GM19328 (cell line): Measurements from ENCODE around the gene ZNF521.

Experiments used
- ATAC-seq: cut with Tn5 transposase; IDR thresholded peaks from one replicate; pipeline ENCODE4 v1.9.1; 2021; ENCODE audit warnings: mild to moderate bottlenecking, moderate library complexity; ENCODE audit not compliant: unreplicated experiment

ZNF521 gene

DNA sequence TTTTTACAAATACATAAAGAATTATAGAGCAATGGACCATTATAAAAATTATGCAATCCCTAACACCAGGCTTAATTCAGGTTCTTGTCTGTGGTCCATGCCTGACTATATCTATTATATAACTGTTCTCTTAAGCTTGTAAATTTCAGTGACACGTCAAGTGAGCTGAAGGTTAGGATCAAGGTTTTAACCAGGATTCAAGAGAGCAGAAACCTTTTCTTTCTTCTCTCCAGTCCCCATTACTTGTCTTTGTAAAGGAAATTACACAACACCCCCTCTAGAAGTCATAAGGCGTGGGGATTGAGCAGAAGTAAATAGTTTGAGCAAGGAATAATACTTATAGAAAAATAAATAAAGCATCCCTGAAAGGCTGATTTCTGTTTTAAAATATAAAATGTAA, 122.0 kb downstream of the ZNF521 start:
- ATAC-seq = no peak

DNA sequence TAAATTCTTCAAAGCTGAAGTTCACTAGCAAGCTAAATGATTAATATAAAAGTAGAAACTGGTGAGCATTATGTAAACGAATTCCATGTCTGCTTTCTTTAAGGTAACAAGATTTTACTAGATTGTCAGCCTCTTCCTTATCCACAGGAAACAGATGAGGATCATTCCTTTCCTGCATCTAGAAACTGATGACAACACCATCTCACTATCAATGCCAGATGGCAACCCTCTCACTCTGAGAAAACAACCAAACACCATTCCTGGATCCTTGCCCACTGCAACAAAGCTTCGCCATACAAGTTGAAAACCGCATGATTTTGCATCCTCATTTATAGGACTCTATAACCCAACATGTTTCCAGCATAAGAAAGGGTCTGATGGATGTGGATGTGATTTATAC, 122.9 kb downstream of the ZNF521 start:
- no peak for ATAC-seq

DNA sequence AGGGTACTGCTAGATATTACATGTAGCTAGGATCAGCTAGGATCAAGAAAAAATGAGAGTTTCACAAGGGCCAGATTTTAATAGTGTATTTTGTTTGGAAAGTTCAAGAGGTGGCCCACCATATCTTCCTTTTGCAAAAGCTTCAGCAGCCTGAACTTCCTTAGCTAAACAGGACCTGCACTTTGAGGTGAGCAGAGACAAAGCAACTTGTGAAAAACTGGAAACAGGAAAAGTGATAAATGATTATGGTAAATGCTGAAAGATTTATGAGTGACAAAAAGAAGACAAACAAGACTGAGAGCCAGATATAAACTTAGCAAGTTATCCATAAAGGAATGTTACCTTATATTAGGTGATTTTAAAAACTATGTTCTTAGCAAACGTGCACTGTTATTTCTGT, 123.6 kb downstream of the ZNF521 start:
- ATAC-seq = no peak

DNA sequence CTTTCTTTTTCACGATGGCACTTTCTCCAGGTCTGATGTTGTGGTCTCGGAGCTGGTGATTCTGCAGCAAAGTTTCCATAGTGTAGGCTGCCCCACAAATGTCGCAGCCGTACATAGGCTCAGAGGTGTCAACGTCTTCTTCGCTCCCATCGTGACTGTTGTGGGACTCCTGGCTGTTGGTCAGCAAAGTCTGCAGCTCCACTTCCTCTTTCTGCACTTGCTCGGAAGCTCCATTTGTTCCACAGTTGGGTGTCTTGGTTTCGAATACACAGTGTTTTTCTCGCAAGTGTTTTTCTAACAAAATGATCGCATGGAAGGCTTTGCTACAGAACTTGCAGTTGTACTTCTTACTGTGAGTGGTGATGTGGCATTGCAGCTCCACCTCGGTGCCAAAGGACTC, 126.8 kb downstream of the ZNF521 start:
- ATAC-seq = no peak

DNA sequence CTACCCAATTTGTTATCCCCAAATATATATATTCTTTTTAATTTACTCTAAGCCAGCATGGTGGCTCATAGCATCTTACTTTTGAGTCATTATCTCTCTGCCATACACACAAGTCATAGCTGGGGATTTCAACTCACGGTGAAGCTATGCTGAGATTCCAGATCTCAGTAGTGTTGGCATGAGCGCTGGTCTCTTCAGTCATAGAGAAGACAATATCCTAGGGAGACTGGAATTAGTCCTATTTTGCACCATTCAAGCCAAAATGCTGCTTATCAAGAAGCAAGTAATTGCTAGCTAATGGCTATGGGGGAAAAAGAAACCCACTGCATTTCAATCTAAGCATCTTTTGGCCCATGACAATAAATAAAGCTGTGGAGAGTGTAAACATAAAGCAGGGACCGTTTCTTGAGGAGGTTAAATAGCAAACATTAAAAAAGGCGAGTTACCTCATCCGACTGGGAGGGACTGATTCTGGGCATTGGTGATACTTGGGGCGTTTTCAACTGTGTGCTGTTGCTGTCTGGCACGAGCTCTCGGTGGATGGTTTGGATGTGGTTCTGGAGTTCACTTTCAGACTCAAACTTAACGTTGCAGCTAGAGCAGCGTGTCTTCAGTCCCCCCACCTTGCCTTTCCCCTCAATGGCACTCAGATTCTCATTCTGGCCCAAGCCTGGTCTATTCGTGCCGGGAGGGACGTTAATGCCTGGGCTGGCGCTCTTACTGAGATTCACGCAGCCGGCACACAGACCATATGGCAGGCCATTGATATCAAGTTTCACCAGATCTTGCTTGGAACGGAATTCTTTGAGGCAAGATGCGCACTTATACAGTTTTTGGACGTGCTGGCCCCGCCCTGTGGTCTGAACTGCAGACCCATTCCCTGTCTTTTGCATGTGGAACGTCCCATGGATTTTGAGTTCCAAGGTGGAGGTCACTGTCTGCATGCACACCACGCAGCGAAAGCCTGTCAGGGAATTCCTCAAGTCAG, 127.8 kb downstream of the ZNF521 start:
- no peak for ATAC-seq

DNA sequence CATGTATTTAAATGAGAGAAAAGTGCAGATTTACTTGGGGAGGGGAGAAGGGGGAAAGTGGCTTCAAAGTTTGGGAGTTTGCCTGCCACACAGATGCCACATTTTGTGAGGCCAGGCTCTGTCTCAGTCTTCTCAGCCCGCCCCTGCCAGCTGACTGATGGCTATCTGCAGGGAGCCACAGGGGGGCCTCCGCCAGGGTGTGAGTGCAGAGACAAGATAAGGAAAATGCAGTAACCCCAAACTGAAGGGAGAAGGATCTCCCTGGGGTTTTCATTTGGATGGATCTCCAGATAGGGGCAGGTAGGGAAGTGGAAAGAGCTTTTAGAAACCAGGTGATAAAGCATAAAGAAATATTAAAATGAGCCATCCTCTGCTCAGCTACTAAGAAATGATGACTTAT, 128.8 kb downstream of the ZNF521 start:
- ATAC-seq = no peak

DNA sequence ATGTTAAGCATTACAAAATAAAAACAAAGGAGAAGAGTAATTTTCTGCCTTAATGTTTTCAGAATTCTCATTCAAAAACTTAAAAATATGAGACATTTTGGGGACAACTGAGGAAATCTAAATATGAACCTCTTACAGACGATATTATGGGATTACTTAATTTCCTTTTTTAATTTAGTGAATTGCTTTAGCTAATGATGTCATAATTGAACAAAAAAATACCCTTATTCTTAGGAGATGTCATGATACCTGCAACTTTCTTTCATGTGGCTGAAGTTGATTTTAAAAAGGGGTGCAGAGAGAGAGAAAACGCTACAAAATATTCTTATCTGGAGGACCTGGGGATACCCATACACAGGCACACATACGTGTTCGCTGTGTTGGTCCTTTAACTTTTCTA, 129.3 kb downstream of the ZNF521 start:
- no peak for ATAC-seq

DNA sequence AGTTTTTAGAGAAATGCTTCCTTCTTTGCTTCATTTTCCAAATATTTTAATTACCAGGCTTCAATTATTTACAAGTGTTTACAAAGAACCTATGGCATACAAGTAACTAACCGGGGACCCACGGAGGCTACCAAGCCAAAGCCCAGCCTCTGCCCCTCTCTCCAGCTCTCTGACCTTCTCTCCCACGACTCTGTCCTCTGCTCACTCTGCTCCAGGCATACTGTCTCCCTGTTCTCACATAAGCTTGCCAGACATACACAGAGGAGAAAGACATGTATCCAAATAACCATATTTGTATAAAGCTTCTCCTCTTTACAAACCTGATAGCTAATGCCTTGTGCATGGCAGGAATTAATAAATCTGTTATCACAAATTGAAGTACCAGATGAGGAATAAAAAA, 141.3 kb downstream of the ZNF521 start:
- no peak for ATAC-seq

DNA sequence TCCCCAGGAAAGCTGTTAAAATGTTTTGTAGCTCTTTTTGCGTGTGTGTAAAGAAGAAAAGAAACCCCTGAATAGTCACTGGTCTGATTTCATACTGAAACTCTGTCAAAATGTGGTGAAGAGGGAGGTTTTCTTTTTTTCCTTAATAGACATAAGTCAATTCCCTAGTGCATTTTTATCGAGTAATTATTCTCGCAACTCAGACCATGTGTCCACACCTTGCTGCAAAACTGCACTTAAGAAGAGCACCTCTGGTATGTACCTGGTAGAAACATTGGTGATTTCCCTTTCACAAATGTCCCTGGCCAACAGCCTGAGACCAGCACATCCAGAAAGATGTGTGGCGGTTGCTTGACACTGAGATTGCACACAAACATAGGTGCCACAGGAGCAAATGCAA, 159.9 kb downstream of the ZNF521 start:
- ATAC-seq = no peak

DNA sequence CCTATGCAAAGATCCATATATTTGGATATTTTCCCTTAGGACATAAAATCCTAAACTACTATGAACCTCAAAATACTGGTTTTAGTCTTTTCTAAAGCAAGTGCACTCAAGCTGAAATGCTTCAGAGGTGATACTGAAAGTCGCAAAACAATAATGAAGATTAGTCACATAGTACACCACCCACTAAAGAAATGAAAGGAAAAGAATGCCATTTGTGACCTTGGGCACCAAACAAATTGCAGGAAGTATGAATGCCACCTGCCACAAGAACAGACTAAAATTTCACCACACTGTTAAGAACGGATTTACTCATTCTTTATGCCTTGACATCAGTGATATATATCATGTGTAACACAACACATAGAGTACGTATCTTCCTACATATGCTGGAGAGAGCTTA, 161.5 kb downstream of the ZNF521 start:
- ATAC-seq = no peak

DNA sequence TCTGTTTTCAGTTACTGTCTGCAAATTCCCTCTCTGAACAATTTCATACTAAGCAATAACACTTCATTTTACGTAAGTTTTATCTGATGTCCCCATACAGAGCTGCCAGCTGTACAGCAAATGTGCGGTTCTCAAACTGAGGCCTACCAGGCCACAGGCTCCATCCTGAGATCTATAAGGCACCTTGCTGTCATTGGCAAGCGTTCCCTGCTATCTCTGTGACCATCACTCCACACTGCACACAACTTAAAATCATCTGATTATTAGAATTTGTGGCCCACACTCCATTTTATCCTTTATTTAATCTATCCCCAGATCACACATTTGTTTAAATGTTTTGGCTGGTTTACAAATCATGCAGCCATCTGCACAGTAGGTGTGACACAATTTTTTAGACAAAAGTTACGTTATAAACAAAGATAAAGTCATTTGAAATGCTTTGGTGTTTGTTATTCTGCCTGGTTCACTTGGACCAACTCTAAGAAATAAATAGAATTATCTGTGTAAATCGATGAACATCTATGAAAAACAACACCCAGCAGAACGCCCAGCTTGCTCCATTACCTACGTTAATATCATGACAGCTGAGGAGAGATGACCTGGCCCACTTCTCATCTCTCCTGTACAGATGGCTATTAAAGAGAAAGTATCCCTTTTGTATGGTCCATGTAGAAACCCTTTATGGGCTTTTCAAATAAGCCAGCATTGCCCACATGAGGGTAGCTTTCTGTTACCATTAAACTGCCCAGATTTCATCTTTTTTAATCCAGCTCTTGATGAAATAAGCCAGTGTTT, 162.4 kb downstream of the ZNF521 start:
- ATAC-seq = no peak

DNA sequence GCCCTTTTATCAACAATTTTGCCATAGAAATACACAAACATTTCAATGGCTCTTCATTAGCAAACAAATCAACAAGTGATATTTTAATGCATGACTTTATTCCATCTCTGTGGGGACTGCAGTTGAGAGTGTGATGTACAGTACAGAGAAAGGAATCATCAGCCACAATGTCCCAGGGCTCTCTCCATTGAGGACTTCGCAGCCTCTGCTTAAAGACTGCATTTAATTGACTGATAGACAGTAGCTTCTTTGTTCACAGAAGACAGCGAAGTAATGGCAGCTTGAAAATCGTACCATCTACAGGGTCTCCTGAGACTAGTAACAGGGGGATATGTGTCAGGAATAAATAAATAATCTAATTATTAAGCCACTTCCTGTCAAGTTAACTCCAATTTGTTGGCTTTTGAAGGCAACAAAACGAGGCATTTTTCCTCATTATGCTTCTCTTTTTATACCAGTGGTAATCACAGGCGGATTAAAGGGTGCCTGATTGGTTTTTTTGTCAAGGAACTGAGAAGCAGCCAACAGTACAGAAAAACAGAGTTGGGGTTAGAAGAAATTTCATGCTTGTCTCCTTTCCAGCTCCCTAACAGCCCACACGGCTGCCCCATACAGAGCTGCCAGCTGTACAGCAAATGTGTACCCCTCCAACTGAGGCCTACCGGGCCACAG, 164.3 kb downstream of the ZNF521 start:
- no peak for ATAC-seq

DNA sequence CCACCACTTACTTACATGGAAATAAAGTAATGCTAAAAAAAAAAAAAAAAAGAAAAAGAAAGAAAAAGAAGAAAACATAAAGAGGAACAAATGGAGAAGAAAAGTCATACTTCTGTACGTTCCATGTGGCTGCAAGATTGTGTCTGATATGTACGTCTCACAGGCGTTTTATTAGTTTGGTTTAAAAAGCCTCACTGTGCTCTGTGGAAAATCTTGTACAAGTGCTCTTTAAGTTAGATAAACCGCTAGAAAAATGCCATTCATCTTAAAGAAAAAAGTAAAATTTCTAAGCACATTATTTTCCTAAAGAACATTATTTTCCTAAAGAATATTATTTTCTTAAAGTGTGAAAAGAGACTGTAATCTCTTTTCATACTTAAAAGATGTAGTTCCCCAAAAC, 165.1 kb downstream of the ZNF521 start:
- ATAC-seq = no peak

DNA sequence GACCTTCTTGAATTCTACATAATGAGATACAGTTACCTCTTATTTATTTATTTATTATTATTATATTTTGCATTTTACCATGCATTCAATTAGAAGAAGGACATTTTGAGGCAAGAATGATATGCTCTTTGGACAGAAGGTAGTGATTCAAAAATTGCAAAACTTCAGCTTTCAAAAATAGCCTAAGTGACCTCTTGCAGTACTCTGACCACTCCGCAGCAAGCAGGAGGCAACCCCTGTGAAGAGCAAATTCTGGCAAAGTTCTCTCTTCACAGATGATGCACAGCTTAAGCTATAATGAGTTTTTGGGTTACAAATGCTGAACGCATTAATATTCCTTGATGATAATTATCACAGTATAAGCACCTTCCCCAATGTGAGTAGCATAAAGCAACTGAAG, 170.0 kb downstream of the ZNF521 start:
- ATAC-seq = no peak

DNA sequence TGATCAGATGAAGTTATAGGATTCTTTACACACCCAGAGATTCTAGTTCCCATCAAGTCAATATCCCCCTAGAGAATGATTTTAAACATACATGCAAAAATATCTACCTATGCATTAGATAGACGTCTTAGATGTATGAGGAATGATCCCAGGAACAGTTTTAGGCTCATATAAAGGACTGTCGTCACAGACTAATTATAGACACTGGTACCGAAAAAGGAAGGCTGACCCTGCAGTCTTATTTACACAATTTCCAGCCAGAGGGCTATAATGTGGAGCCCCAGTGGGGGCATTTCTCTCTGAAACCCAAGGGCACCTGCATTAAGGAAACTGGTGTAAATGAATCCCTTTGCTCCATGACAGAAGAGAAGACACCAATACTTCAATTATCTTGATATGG, 170.4 kb downstream of the ZNF521 start:
- ATAC-seq = no peak

DNA sequence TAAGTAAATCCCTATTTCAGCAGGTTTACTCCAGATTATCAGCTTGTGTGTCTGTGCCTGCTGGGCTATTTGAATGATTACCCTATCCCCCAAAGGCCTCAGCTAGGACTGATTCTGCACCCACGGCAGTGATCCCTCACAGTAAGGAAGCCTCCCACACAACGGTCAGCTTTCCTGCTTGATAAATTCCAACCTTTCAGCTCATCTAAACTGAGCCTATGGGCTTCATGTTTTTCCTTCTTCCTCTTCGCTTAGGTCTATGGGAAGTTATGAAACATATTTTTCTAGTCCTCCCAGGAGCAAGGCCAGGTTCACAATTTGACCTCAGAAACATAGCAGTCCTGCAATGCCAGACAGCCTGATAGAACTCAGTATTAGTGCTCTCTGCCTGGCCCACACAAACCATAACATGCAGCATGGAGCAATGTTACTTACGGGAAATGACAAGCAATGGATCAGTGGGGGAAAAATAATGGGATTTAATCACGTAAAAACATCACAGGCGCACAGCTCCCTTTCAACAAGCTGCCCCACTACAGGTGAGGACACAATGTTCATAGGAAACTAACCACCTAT, 170.9 kb downstream of the ZNF521 start:
- ATAC-seq = no peak

DNA sequence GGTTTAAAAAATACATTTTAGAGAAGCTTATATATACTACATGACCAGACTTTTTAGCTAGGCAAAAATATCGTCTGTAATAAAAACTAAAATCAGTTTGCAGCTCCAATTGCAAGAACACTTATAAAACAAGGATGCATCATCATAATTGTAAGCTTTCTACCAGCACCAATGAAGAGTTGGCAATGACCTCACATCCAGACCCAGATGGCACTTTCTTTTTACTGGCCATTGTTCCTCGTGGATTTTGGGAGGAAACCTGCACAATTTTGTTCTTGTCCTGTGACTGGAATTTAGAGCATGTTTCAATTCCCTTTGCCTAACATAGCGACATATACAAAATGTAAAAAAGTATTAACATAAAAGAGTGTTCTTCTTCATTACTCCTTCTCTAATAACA, 174.3 kb downstream of the ZNF521 start:
- no peak for ATAC-seq

DNA sequence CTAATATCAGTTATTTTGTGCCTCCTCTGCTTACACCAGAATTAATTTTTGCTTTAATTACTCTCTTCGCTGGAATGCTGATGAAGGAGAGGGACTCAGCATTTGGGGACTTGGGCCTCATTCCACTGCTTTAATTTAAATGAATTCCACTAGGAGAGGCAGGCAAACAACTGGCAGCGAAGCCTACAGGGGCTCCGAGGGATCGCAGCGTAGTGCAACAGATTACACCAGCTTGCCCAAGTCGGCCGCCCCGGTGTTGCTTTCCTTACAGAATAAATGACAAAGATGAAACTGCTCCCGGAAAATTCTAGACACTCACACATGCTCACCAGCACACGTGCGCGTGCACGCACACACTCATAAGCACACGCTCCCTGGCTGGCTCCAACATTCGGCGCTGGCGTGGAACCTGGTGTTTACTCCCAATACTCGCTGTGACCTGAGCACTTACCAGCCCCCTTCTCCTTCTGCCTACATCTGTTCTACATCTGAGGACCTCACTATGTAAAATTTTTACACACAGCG, 175.4 kb downstream of the ZNF521 start:
- ATAC-seq = no peak

DNA sequence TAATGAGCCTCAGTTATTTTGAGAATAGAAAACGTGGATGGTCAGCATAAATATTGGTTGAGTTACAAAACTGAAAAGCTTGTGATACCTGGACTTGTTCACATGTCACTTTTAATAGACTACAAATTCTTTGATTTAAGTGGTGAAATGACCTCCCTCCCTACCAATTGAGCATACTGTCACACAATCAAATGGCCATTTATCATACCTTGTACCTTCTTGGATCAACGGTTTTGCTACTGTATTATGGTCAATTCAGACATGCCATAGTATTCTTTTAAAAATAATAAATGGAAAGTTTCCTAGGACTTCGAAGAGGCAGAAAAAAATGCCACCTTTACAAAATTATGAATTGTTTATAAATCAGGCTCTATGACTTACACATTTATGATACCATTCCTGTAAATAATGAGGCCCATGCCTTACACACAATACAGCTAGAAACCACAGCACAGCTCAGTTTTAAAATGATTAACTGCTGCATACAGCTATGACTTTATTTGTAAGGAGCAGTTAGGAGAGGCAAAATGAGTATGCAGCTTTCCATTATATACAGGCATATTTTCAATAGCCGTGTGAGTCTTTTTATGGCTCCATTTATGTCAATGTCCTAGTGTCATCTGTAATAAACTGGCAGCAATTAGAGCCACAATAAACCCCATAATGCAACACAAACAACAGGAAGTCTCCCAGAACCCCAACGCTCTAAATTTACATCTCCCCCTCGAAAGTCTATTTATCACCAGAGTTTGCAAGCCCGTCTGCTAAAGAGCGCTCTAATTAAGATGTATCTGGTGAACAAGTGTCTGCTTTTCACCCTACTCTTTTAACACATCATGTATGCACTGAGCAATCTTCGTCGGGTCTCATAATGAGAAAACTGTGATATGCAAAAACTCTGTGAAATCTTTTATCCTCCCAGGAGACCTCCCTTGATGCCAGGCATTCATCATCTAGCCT, 176.1 kb downstream of the ZNF521 start:
- no peak for ATAC-seq

DNA sequence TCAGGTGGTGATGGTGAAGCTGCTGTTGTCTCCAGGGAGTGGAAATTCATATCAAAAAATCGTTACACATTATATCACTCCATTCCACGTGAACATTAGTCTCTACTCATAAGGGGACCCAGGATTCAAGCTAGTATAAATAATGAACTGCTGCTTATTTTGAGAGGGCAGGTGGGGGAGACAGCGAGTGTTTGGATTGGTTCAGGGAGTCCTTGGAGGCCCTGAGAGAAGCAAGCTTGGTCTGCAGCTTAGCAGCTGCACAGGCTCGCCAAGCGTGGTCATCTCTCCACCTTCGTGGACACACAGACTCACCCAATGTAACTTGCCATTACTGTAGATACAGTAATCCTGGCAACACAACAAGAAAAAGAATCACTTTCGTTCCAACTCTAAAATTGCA, 177.6 kb downstream of the ZNF521 start:
- no peak for ATAC-seq
